ENCODE results near the gene CEPT1.

CEPT1 gene

DNA sequence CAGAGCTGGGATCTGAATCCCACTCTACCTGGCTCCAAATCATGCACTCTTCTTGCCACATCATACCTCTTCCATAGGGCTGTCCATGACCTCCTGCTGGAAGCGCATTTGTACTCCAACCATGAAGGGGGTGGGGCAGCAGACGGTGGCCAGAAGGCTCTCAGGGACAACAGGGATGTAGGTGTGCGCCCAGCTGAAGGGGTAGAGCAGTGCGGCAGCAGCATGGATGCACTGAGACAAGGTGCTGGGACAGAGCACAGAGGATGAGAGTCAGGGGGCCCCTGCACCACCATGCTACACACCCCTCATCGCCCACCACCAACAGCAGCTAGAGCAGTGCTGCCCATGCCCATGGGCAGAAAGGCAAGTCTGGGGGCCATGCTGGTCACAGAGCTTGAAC is 52.1 kb downstream of the CEPT1 start:
- in situ Hi-C loops (cut with HindIII; ENCODE audit: low sequenced_read_pairs) = no loop called here

DNA sequence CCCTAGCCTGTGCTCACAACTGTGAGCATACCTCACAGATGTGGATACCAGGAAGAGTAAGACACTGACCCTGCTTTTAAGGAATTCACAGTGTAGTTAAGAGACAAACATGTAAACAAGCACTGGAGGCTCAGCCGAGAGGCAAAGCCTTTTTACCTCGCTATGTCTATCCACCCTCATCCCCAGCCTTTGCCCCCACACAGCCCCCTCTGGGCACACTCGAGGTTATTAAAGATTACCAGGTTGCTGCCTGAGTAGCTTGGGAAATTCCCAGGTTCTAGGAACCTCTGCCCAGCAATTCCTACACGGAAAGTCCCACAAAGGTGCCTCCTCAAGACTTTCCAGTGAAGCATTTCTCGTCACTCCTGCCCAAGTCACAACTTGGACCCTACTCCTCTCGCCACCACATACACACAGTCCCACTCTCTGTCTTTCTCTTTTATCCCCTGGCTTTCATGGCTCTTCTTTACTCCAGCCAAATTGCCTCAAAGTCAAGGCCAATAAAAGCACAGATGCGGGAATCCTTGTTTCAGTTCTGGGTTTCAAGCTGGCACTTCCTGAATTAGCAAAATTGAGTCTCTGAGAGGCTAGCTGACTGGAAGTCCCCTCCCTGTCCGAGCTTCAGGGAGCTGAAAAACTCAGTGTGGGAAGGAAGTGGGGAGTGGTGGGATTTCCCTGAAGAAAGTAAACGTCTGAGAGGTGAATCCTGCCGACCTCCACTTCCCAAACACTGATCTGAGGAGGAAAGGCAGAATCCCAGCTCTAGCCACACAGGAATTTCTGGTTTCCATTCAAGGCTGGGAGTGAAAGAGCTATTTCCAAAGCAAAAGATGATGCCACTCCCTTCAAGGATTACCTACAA is 52.9 kb downstream of the CEPT1 start:
- in situ Hi-C loops (cut with HindIII; ENCODE audit: low sequenced_read_pairs) = no loop called here

DNA sequence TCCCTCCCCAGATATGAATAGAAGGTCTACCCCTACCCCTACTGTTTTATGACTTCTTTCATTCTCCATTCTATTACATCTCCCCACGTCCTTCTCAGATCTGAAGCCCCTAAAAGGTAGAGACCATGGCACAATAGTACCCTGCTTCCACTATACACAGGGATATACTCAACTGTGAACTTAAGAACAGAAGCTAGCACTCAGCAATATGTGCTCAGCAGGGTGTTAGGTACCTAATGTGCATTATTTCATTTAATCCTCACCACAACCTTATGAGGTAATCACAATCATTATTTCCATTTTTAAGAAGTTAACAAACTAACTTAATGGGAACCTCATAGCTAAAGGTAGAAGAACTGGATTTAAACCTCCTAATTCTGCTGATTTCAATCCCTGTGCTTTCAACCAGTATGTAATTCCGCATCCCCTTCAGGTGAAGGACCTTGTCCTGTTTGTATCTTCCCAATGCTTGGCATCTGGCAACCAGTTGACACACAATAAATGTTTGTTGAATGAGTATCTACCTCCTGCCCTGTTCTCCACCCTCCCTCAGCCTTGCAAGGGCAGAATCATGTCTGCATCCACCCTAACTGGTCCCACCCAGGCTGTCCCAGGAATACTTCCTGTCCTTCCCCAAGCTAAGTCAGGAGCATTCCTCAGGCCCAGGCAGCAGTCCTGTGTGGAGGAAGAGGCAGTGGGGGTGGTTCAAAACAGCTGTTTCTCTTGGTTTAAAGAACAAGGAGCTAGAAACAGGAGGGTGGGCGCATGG is 53.9 kb downstream of the CEPT1 start:
- in situ Hi-C loops (cut with HindIII; ENCODE audit: low sequenced_read_pairs) = no loop called here

DNA sequence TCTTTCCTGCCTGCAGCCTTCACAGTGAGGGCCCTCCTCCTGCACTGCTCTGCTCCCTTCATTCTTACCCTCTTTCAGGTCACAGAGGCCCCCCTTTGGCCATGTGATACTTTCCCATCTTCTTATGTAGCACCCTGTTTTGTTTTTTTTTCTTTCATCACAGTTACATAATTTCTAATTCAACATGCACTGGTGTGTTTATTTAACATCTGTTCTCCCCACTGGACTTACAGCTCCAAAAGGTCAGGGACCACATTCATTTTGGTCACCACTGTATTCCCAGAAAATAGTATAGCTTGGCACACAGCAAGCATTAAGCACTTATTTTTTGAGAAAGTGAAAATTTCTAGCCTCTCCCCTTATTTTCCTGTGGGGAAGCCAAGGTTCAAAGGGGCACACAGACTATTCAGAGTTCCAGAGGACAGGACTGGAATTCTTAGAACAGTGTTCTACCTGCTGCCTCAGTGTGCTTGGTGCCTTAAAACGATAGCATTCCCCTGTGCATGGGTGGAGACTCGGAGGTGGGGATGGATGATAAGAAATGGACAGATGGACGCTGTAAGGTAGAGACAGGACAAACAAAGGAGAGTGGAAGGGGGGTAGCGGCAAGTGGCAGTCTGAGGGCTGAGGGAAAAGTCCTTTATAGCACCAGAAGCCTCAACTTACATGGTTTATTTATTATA is 55.1 kb downstream of the CEPT1 start:
- in situ Hi-C loops (cut with HindIII; ENCODE audit: low sequenced_read_pairs) = no loop called here

DNA sequence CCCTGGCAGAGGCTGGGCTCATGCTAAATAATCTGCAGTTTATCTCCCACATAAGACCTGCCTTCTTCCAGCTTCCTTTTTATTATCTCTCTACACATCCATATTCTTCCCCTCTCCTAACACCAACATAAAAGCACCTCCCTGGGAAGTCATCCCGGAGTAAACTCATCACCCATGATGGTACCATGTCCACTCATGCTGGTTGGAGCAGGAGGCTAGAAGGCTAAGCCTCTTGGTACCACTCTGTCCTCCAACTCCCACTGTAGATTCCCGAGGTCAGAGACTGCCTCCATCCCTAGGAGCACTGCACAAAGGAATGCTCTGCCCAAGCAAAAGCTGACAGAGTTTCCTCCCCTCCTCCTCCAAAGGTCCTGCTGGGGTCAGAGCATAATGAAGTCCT is 56.2 kb downstream of the CEPT1 start:
- in situ Hi-C loops (cut with HindIII; ENCODE audit: low sequenced_read_pairs) = no loop called here

DNA sequence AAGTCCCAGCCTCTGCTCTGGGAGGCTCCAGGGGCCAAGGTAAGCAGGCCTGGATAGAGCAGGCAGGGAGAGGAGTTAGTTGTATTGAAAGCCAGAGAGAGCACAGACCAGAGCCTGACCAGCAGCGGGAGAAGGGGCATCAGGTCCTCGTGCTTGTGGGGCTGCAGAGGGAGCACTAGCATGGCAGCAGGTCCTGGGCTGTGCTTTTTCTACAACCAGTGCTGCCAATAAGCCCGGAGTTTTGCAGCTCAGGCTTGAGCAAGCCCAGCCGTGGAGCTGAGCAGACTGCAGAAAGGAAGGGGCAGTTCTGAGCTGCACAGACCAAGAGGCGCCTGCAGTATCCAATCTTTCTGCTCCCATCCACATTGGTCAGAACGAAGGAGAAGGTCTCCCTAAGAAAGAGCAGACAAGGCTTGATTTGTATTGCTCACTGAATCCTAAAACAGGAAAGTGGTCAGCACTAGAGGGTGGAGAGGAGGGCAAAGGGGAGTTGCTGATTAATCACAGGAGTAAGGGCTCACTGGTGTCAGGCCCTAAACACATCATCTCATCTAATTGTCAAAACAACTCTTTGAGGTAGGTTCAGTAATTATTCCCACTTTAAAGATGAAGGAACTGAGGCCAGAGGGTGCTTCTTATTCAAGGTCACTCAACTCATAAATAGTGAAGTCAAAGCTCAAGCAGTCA is 57.7 kb downstream of the CEPT1 start:
- in situ Hi-C loops (cut with HindIII; ENCODE audit: low sequenced_read_pairs) = no loop called here

DNA sequence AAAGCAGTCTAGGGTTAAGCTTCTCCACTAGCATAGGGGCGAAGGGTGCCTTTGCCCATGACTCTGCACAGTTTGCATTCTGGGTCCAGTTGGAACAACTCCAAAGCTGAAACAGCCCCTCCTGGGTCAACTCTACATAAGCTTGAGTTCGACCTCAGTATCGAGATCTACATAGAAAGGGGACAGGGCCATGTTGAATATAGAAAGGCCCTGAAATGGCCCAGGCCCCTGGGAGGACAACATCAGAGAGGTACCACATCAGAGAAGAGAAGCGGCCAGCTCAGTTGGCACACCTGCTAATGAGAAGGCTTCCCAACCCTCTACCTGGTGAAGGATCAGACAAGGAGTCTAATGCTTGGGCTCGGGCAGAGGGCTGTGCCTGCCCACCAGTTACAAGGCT is 58.8 kb downstream of the CEPT1 start:
- in situ Hi-C loops (cut with HindIII; ENCODE audit: low sequenced_read_pairs) = no loop called here

DNA sequence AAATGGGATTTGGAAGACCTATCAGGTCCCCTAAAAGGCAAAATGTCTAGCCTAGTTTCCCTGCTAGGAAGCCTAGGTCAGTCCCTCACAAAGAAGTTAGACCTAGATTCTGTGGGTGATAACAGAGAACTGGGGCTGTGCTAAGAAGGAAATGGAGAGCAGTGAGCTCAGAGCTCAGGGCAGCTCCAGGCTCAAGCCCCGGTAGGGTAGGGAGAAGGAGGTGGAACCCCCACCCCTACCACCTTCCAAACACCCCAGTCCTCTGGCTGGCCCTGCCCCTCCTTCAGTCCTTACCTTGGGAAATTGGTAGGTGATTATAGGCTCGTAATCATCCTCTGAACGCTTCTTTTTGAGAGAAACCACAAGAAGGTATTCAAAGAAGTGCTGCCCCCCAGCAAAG is 59.3 kb downstream of the CEPT1 start:
- in situ Hi-C loops (cut with HindIII; ENCODE audit: low sequenced_read_pairs) = no loop called here

DNA sequence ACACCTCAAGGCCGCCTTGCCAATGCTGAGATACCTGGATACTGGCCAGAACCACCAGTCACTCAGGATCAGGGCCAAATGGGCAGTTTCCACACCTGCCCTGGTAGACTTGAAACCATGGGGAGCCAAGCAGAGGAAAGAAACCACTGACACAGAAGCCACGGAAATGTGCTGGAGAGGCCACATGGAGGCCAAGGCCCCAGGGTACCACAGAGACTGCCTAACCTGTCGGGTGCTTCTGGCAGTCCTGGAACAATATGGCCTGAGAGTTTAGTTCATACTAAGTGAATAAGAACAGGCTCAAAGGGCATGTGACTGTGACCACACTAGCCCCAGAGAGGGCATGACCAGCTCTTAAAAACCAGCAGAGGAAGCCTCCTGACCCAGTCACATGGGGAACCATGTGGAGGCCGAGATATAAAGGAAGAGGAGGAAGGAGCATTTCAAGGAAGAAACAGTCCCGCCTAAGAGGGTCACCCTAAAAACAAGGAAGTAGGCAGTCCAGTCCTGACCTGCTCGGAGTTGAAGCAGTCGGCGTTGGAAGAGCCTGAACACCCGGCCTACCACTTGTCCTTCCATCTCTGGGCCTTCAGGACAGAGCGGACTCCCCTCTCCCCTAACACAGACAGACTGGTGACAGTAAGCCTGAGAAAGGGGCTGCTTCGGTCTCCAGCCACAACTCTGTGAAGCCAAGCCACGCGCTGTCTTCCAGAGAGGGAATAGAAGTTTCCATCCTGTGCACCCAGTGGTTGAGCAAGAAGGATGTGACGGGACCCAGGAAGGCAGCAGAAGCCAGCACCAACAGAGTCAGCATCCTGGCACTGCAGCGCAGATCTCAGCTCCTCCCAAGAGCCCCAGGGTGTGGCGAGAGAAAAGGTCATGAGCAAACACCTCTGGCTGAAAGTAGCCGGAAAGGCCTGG is 60.1 kb downstream of the CEPT1 start, which contains the start of gene DENND2D:
Gene DENND2D (minus strand): TSS at position 766 of the 921 bp plus-strand sequence. CDS start 187 bp downstream, at position 579.
- in situ Hi-C loops (cut with HindIII; ENCODE audit: low sequenced_read_pairs) = no loop called here

DNA sequence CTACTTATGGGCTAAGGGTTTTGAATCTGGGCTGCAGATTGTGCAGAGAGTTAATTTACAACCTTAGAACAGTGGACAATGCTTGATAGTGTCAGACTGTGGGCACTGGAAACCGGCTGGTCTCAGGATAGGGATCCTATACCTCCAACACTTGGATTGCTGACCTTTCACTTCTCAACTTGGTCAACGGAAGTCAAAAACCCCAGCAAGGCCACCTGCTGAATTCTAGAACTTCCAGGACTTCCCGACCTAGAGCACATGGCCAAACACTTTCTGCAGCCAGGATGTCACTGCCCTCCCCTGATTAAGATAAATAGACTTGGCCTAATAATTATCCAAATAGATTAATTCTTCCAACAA is 60.8 kb downstream of the CEPT1 start:
- in situ Hi-C loops (cut with HindIII; ENCODE audit: low sequenced_read_pairs) = no loop called here

DNA sequence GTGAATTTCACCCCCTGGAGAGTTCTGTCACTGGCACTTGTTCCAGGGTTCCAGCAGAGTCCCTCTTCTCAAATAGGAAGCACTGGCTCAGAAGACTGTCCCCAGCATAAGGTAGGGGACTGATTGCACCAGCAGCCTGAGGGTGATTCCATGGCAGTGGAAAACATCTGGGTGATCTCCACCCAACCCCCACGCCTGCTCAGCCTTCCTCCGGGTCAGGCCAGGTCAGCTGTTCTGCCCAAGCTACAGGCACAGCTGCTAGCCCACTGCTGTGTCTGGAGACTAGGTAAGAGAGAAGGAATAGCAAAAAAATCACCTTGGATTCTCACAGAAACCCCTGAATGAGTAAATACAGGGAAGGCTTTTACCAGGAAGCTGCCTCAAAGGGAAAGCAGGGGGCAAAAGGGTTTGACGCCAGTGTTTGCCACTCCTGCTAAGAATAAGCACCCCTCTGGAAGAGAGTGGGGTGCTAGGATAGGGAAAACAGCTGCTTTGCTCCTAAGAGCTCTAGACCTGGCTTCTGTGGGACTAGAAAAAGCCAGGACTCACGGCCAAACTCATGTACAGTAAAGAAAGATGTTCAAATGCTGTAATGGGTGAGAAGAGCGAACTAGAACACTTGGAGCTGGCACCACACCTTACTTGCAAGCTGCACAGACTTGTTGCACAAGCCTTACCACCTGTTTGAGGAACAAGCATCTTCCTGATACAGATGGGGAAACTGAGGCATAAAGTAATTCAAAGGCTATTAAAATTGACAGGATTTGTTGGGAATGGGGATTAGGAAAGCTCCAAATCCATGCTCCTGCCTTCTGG is 61.5 kb downstream of the CEPT1 start:
- in situ Hi-C loops (cut with HindIII; ENCODE audit: low sequenced_read_pairs) = no loop called here

DNA sequence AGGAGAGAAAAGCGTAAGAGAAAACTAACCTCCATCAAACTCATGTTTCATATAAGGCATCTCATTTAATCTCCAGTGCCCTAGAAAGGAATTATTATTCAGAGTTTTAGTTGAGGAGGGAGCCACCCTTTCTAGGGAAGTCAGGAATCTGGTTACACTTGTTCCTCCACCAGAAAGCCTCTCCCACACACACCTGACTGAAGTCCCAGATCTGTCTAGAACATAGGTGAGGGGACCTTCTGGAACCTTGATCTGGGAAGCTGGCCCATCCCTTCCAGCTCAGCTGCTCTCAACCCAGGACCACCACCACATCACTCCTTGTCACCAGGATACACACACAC is 62.3 kb downstream of the CEPT1 start:
- in situ Hi-C loops (cut with HindIII; ENCODE audit: low sequenced_read_pairs) = no loop called here

DNA sequence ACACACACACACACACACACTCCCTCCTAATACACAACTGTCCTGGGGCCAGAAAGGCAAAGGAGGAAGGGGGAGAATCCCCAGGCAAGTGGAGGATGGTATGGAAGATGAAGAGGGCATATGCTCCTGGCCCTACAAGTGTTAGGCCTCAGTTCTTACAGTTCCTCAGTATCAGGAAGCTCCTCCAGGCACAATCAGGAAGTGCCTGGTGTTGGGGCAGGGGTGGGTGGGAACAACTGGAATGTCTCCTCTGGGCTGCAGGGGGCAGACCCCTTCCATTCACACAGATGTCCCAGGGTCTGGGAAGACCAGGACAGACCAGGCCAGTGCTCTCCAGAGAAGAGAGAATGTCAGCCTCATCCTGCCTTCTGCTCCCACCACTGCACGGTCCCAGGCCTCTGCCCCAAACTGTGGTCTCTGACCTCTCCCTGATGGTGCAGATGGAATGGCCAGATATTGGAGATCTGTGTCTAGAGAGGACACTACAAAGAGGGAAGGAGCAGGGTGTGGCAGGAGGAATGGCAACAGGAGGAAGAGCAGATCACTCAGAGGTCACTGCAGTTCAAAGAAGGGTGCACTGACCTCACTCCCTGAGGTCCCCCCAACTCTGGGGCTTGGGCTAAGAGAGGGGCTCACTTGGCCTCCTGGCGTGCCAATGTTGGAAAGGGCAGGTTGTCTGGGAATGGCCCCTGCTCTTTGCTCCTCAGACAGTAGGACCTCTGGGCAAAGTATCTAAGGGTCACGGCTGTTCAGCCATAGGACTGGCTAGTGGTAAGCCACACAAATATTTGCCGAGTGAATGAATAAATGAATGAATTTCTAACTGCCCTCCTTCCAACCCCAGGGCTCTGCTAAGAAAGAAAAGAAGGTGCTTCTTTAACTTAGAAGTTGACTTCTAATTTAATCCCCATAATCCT is 62.9 kb downstream of the CEPT1 start:
- in situ Hi-C loops (cut with HindIII; ENCODE audit: low sequenced_read_pairs) = no loop called here

DNA sequence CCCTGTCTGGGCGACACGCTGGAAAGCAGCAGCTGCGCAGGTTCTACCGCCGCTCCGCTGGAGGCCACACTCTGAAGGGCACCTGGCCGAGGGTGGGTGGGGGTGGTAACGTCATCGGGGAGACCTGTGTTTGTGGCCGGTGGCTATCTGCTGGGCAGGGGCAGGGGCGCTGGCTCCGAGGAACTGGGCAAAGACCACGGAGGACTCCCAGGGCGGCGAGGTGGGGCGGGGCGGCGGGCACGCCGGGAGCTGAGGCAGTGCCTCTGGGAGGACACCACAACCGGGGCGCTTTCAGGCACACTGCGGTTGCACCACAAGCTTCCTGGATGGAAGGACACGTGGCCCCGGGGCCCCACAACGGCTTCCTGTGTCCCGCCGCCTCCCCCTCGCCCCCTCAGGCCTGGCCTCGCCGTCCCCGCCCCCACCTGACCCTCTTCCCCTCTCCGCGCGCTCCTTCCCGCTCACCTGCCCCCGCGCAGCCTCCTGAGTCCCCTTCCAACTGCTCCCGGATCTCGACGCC is 63.7 kb downstream of the CEPT1 start:
- in situ Hi-C loops (cut with HindIII; ENCODE audit: low sequenced_read_pairs) = no loop called here

DNA sequence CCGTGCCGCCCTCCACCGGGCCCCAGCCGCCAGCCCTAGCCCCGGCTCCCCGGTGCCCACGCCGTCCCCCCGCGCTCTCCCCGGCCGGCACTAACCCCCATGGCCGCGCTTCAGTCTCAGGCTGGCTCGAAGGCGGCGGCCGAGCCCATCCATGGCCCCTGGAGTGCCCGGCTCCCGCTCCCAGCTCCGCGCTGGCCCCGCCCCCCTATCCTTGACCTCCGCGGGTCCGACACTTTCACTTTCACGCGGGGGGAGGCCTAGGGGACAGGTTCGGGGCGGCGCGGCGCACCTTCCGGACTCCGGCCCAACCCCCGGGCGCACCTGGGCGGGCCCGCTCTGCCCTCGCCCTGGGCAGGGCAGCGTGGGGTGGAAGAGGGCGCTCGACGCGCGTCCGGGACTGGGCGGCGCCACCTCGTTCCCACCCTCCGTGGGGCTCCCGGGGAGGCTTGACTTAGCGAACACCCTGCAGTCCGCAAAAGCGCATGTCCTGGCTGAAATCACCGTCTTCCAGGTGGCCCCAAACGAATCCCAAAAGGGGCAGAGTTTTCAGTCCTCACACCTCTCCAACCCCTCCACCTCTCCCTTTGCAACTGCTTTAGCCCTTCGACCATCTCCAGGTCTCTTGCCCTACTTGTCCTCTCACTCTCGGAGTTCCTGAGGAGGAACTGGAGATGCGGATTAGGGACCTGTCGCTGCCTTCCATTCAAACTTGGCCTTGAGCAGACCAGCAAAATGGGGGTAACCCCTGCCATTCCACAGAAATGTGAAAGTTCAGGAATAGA is 64.4 kb downstream of the CEPT1 start:
- in situ Hi-C loops (cut with HindIII; ENCODE audit: low sequenced_read_pairs) = no loop called here

DNA sequence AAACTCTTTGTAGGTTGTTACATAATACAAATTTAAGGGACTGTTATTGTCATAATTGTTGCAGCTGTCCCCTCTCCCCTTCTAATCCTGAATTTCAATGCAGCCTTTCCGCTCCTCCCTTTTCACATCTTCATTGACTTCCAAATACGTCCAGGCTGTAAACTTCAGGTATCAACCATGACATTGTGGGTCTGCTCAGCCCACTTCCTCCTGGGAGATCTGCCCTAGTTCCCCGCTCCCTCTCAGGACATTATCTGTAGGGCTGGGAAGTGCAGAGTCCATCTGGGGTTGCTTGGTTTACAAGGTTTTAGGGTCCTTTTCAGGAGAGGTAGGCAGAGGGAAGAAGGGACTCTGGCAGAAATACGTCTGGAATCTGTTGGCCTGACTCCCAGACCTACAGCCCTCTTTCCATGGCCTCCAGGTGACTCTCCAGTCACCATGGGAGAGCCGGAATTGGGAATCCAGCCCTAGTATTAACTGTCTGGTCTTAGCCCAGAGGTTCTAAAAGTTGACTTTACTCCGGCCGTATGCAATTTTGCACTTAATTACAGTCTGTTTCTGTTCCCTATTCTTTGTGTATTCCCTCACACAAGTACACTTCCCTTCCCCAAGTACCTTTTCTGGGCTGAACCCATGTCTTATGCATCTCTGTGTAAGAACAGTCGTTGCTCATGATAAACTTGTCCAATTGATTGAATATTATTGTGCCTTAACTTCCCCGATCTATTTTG is 65.1 kb downstream of the CEPT1 start:
- in situ Hi-C loops (cut with HindIII; ENCODE audit: low sequenced_read_pairs) = no loop called here

DNA sequence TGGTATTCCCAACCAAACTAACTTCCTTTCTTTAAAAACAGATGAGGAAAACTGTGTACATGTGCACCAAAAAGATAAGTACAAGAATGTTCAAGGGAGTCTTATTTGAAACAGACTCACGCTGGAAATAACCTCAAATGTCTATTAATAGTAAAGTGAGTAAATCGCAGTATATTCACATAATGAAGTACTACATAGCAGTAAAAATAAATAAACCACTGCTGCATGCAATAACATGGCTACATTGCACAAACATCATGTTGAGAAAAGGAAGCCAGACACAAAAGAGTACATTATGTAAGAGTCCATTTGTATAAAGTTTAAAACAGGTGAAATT is 65.7 kb downstream of the CEPT1 start:
- in situ Hi-C loops (cut with HindIII; ENCODE audit: low sequenced_read_pairs) = no loop called here
